Heart right ventricle (tissue), 16 donors: Measurements from ENCODE around the gene MAF. TPM values are rescaled to one million over a fixed set of nuclear protein-coding genes. Genes with fewer than 3 reads are reported as not detected.

Source experiments
- ATAC-seq, 8 donors: fragments of 200-7000 bp; cut with Tn5 transposase; one replicate each; pipeline ENCODE4 v1.9.1; 2020; ENCODE audit warnings: mild to moderate bottlenecking in 8 of 8, moderate library complexity in 8 of 8, moderate number of reproducible peaks in 1 of 8
- DNase-seq, 2 donors: peaks; one replicate each; pipeline ENCODE4 v3.0.0-alpha.2; 2020
- H3K27ac ChIP-seq, 10 donors: fragments of 200-600 bp; sonication (generic) in 2 of 10; one replicate each; pipeline versions ENCODE4 v1.5.0 to v1.8.0; 2020 to 2022; ENCODE audit warnings: mild to moderate bottlenecking in 3 of 10
- H3K27me3 ChIP-seq, 7 donors: fragments of 200-600 bp; one replicate each; pipeline ENCODE4 v1.8.0; 2021 to 2022; ENCODE audit warnings: mild to moderate bottlenecking in 2 of 7
- H3K36me3 ChIP-seq, 9 donors: fragments of 200-600 bp; sonication (generic) in 1 of 9; one replicate each; pipeline versions ENCODE4 v1.5.0 to v1.8.0; 2020 to 2022; ENCODE audit warnings: mild to moderate bottlenecking in 2 of 9
- H3K4me1 ChIP-seq, 9 donors: fragments of 200-600 bp; sonication (generic) in 1 of 9; one replicate each; pipeline versions ENCODE4 v1.5.0 to v1.8.0; 2020 to 2022; ENCODE audit warnings: mild to moderate bottlenecking in 4 of 9
- H3K4me3 ChIP-seq, 10 donors: fragments of 200-600 bp; sonication (generic) in 2 of 10; one replicate each; pipeline versions ENCODE4 v1.5.0 to v1.8.0; 2020 to 2022; ENCODE audit warnings: mild to moderate bottlenecking in 7 of 10, moderate library complexity in 2 of 10
- H3K9me3 ChIP-seq, 11 donors: fragments of 200-600 bp in 10 of 11; sonication (generic) in 2 of 11; one replicate each; pipeline versions ENCODE4 v1.5.0 to v1.8.0; 2013 to 2022; ENCODE audit warnings: mild to moderate bottlenecking in 2 of 11, control low read depth in 1 of 11, moderate library complexity in 1 of 11
- WGBS, 2 donors: extraction: QIAGEN DNeasy Blood & Tissue Kit; methylation state at CpG; one replicate each; pipeline ENCODE4 v1.1.7; 2013; ENCODE audit warnings: inconsistent platforms in 1 of 2; 5-methylcytosine and 5-hydroxymethylcytosine counted together
- intact Hi-C, 10 donors: fragments of 100-400 bp; cut with DNase I; formaldehyde crosslinking; loops; one replicate each; pipeline versions ENCODE4 v1.11.1 to v1.14.2; 2022
- polyA plus RNA-seq, 2 donors: library from polyadenylated mRNA; stranded (reverse); fragments of 200-250 nt; gene quantifications; one replicate each; pipeline ENCODE4 v1.2.3, GENCODE V29; 2013
- total RNA-seq, 10 donors: library from RNA; stranded (reverse); fragmentation: NEBNext Ultra II Directional in 3 of 10; extraction: Animal tissue kit (Norgen Biotek cat#: 25700) in 3 of 10; gene quantifications; one replicate each; pipeline versions ENCODE4 v1.2.1 to v1.2.4, GENCODE V29; 2021 to 2023
- TF ChIP-seq, protein P1 (sequence below), 9 donors: fragments of 200-600 bp; sonication (generic) in 2 of 9; IDR thresholded peaks; one replicate each; pipeline versions ENCODE4 v1.5.0 to v1.8.0; 2021 to 2022; ENCODE audit warnings: antibody characterized with exemption in 9 of 9, mild to moderate bottlenecking in 5 of 9, moderate library complexity in 1 of 9
- donor health status: Arrhythmogenic right ventricular cardiomyopathy.
- donor health status: ischemic (EF 13 %, LVEDD 7.1; RV severe dilation, severe dysfunction).
- donor health status: healthy with polysubstance abuse.
- donor health status: DM: no; HTN: yes; CAD: no.
- donor health status: DM: no; HTN: no; CAD: no.
- donor health status: ischemic (EF 25% LVEDD 6.9; RV normal size, moderate dysfunction).
- donor health status: ischemic (EF 25% LVEDD 5.7; RV mildly dilated, moderate dysfunction).
- donor health status: healthy.
- donor health status: DM: yes; HTN: yes; CAD: no.
- donor health status: Ischemic cardiomyopathy.
- donor health status: ischemic (EF 35%, LVEDD 5.7; RV mildly dilated, moderate dysfunction).
- donor health status: nonischemic (EF 11% LVEDD 7.7; RV severe dilation, severe dysfunction).
- donor health status: DM: yes; HTN: yes; CAD: no.
- donor health status: PGD.
- donor health status: ischemic (EF 29% LVEDD 5.4; RV normal size, mild dysfunction).
- donor health status: nonischemic (EF 23%, LVEDD 6.1; RV moderate dilation, normal function).

Gene MAF
- total and polyA plus RNA-seq, 12 donors: 2.8 to 40.3 (median 7.7) TPM

DNA sequence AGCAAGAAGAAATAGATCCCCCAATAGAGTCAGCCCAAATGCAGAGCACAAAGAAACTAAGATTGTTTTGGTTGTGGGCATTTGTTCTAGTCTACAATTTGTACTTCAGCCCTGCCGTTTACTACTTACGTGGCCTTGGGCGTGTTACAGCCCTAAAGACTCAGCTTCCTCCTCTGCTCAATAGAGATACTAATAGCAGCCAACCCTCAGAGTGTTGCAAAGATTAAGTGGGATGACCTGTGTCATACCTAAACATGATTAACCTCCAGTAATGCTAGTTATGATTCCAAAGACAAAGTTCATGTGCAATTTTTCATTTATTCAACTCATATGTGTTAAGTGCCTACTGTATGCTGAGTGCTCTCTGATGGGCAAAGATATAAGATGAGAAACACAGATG lies 43.1 kb downstream of the MAF start:
- peaks cover 0 to 5% (median 0%) of the 10 kb centered on the region in 7 donors for H3K27me3 ChIP-seq
- no peak overlapping the region for H3K4me3 ChIP-seq
- TF ChIP-seq, protein P1, sequence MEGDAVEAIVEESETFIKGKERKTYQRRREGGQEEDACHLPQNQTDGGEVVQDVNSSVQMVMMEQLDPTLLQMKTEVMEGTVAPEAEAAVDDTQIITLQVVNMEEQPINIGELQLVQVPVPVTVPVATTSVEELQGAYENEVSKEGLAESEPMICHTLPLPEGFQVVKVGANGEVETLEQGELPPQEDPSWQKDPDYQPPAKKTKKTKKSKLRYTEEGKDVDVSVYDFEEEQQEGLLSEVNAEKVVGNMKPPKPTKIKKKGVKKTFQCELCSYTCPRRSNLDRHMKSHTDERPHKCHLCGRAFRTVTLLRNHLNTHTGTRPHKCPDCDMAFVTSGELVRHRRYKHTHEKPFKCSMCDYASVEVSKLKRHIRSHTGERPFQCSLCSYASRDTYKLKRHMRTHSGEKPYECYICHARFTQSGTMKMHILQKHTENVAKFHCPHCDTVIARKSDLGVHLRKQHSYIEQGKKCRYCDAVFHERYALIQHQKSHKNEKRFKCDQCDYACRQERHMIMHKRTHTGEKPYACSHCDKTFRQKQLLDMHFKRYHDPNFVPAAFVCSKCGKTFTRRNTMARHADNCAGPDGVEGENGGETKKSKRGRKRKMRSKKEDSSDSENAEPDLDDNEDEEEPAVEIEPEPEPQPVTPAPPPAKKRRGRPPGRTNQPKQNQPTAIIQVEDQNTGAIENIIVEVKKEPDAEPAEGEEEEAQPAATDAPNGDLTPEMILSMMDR (IDR thresholded peaks at IDR 0.05): no peak
- no peaks in the 10 kb centered on the region for H3K36me3 ChIP-seq
- H3K9me3 ChIP-seq: peaks cover 0 to 6% (median 0%) of the 10 kb centered on the region in 11 donors
- no peak for ATAC-seq
- intact Hi-C loops: no loop called here
- H3K27ac ChIP-seq: no peak overlapping the region
- WGBS, 2 donors: 57 to 88% methylated on average over 3 of the region's 3 CpGs
- DNase-seq: no peak
- peaks cover 0 to 5% (median 0%) of the 10 kb centered on the region in 9 donors for H3K4me1 ChIP-seq

DNA sequence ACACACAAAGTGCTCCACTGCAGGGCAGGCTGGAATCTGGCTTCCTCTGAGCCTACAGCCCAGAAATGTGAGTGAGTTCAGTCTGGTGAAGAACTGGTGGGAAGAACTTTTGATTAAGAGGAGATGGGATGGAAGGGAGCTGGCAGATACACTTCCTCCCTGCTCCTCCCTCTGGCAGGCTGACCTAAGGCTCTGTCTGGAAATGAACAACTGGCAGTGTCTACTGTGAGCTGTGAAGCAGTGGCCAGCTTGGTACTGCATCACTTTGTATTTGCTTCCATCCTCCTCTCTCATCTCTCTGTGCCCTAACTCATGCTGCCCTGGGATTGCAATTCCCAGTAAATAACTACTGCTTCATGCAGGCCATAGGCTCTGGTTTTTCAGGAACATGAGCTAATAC lies 45.6 kb downstream of the MAF start:
- H3K36me3 ChIP-seq: no peaks in the 10 kb centered on the region

GRCh38 chr16:79550373-79550772 lies 50.2 kb downstream of the MAF start:
- 95 to 97% methylated on average over 2 of the region's 2 CpGs for WGBS, 2 donors
- Histone ChIP-seq H3K4me1 (no peaks in the 10 kb centered on the region), H3K27ac (no peak overlapping the region), H3K27me3 (peaks cover 0 to 14% (median 0%) of the 10 kb centered on the region in 7 donors), H3K36me3 (no peaks in the 10 kb centered on the region), H3K4me3 (no peak overlapping the region), H3K9me3 (no peaks in the 10 kb centered on the region)
- DNase-seq: no peak
- intact Hi-C loops: no loop called here
- TF ChIP-seq, protein P1 (IDR thresholded peaks at IDR 0.05): no peak
- ATAC-seq: no peak

More for the DNA sequence above, 45.6 kb downstream of the MAF start:
- peaks cover 0 to 6% (median 0%) of the 10 kb centered on the region in 11 donors for H3K9me3 ChIP-seq
- ATAC-seq (no peak), DNase-seq (no peak)
- TF ChIP-seq, protein P1 (IDR thresholded peaks at IDR 0.05): no peak
- H3K27me3 ChIP-seq: peaks cover 0 to 10% (median 0%) of the 10 kb centered on the region in 7 donors
- intact Hi-C loops: no loop called here
- H3K4me1 ChIP-seq: peaks cover 0 to 1% (median 0%) of the 10 kb centered on the region in 9 donors
- H3K27ac ChIP-seq: no peak overlapping the region
- H3K4me3 ChIP-seq: no peak overlapping the region

GRCh38 chr16:79547085-79547484 lies 53.5 kb downstream of the MAF start:
- H3K27ac ChIP-seq: no peak overlapping the region
- 88 to 91% methylated on average over 6 of the region's 6 CpGs for WGBS, 2 donors
- DNase-seq (no peak), ATAC-seq (no peak)
- H3K9me3 ChIP-seq: no peaks in the 10 kb centered on the region
- peaks cover 0 to 12% (median 10%) of the 10 kb centered on the region in 9 donors for H3K4me1 ChIP-seq
- TF ChIP-seq, protein P1 (IDR thresholded peaks at IDR 0.05): no peak
- H3K27me3 ChIP-seq: peaks cover 0 to 14% (median 0%) of the 10 kb centered on the region in 7 donors
- H3K4me3 ChIP-seq: no peak overlapping the region
- H3K36me3 ChIP-seq: no peaks in the 10 kb centered on the region
- intact Hi-C loops: no loop called here
